GM12878 (cell line): ENCODE results near the gene SMKR1.

Source experiments
- ASH2L ChIP-seq: fragments of 300-600, 200-600 bp; sonication (generic); IDR thresholded peaks from 2 replicates; pipeline ENCODE4 v1.6.1; 2017; ENCODE audit warnings: low read depth, mild to moderate bottlenecking, borderline replicate concordance
- ATF7 ChIP-seq: fragments of 450-650 bp; IDR thresholded peaks from 2 replicates; pipeline ENCODE4 v1.6.1; 2016; ENCODE audit warnings: low read depth, mild to moderate bottlenecking
- BCLAF1 ChIP-seq: fragments of 450-650 bp; IDR thresholded peaks from 2 replicates; pipeline ENCODE4 v1.6.1; 2017; ENCODE audit warnings: antibody characterized with exemption, mild to moderate bottlenecking, moderate library complexity
- CBX5 ChIP-seq: sonication (generic); IDR thresholded peaks from 2 replicates; pipeline ENCODE4 v1.6.1; 2016; ENCODE audit warnings: low read depth, moderate library complexity, mild to moderate bottlenecking, inconsistent platforms
- CHD4 ChIP-seq: fragments of 200-600 bp; sonication (generic); IDR thresholded peaks from 2 replicates; pipeline ENCODE4 v1.6.1; 2016; ENCODE audit warnings: mild to moderate bottlenecking
- CTCF ChIP-seq, 3 experiments: IDR thresholded peaks in 2 of 3; conservative IDR thresholded peaks in 1 of 3; 2 replicates each; pipeline ENCODE4 v1.5.1; 2011; ENCODE audit warnings: low read depth in 3 of 3, low read length in 3 of 3, mild to moderate bottlenecking in 3 of 3, control low read depth in 2 of 3, moderate library complexity in 2 of 3, inconsistent platforms in 1 of 3, mixed read lengths in 1 of 3; ENCODE audit not compliant: control insufficient read depth in 2 of 3, insufficient read depth in 1 of 3; ENCODE audit errors: extremely low read depth in 1 of 3
- MXI1 ChIP-seq: fragments of 150-350 bp; IDR thresholded peaks from 2 replicates; pipeline ENCODE4 v1.6.1; 2011; ENCODE audit warnings: low read depth, mild to moderate bottlenecking, inconsistent platforms, low read length, improper control_type of control experiment
- NFYB ChIP-seq: IDR thresholded peaks from 2 replicates; pipeline ENCODE4 v1.6.1; 2011; ENCODE audit warnings: low read depth, mild to moderate bottlenecking, low read length, improper control_type of control experiment, moderate library complexity; ENCODE audit not compliant: insufficient read depth
- RAD21 ChIP-seq: IDR thresholded peaks from 2 replicates; pipeline ENCODE4 v1.6.1; 2011; ENCODE audit warnings: mild to moderate bottlenecking, low read depth, low read length, moderate library complexity; ENCODE audit not compliant: insufficient read depth
- ZNF687 ChIP-seq: fragments of 450-650 bp; IDR thresholded peaks from 2 replicates; pipeline ENCODE4 v1.6.1; 2017; ENCODE audit warnings: mild to moderate bottlenecking, moderate library complexity
- ZZZ3 ChIP-seq: IDR thresholded peaks from 2 replicates; pipeline ENCODE4 v1.6.1; 2011; ENCODE audit warnings: low read depth; ENCODE audit not compliant: control insufficient read depth, insufficient read length

- TF ChIP-seq ZZZ3 = no peak
- no peak for TF ChIP-seq CHD4
- no peak for TF ChIP-seq CTCF (IDR thresholded peaks at IDR 0.05 in 2 of 3, conservative IDR thresholded peaks at IDR 0.05 in 1 of 3; ENCODE audit: control insufficient read depth in 2 of 3, extremely low read depth in 1 of 3, insufficient read depth in 1 of 3, low read depth in 3 of 3, low read length in 3 of 3)
- TF ChIP-seq NFYB = no peak
- TF ChIP-seq BCLAF1 = no peak
- TF ChIP-seq RAD21 = no peak
- no peak for TF ChIP-seq ZNF687
- TF ChIP-seq ASH2L = no peak
- TF ChIP-seq CBX5 = no peak
- TF ChIP-seq MXI1 = no peak
- no peak for TF ChIP-seq ATF7
These were observed 12.4 kb downstream of the SMKR1 start for GRCh38 chr7:129514683-129515082.
